ENCODE results near the gene RPLP2.

Gene RPLP2

GRCh38 chr11:855796-856195 lies 46.0 kb downstream of the RPLP2 start:
- Histone ChIP-seq H3K9ac (no peak overlapping the region), H3K4me2 (peak overlapping the region; percentile 65; the same call in 1 of the 2 replicates), H3K4me1 (peaks cover 86% of the 10 kb centered on the region), H3K9me3 (no peaks in the 10 kb centered on the region), H3K27ac (no peak overlapping the region), H4K20me1 (peaks cover 92% of the 10 kb centered on the region), H3K36me3 (no peaks in the 10 kb centered on the region), H3K27me3 (no peaks in the 10 kb centered on the region), H3K4me3 (no peak overlapping the region)
- TF ChIP-seq Cebpa-rat (IDR thresholded peaks at IDR 0.05): no peak

- peaks cover 90% of the 10 kb centered on the region for H4K20me1 ChIP-seq
- H3K36me3 ChIP-seq: no peaks in the 10 kb centered on the region
- peaks cover 85% of the 10 kb centered on the region for H3K4me1 ChIP-seq
- no peak for TF ChIP-seq Cebpa-rat (IDR thresholded peaks at IDR 0.05)
- H3K4me3 ChIP-seq: no peak overlapping the region
- no peak overlapping the region for H3K9ac ChIP-seq
- no peaks in the 10 kb centered on the region for H3K27me3 ChIP-seq
- H3K27ac ChIP-seq: no peak overlapping the region
- H3K9me3 ChIP-seq: no peaks in the 10 kb centered on the region
- H3K4me2 ChIP-seq: peak overlapping the region; percentile 65
Observed at GRCh38 chr11:856397-856796, 46.6 kb downstream of the RPLP2 start.

GRCh38 chr11:858053-858761 lies 48.4 kb downstream of the RPLP2 start:
- Histone ChIP-seq H3K4me2 (no peak overlapping the region), H4K20me1 (peaks cover 90% of the 10 kb centered on the region), H3K27me3 (no peaks in the 10 kb centered on the region), H3K27ac (no peak overlapping the region), H3K4me1 (peaks cover 82% of the 10 kb centered on the region), H3K9me3 (no peaks in the 10 kb centered on the region), H3K36me3 (peaks cover 8% of the 10 kb centered on the region; the same call in 1 of the 2 replicates), H3K9ac (no peak overlapping the region), H3K4me3 (no peak overlapping the region)
- no peak for TF ChIP-seq Cebpa-rat (IDR thresholded peaks at IDR 0.05)

GRCh38 chr11:858762-859339 lies 49.1 kb downstream of the RPLP2 start:
- H4K20me1 ChIP-seq: peaks cover 91% of the 10 kb centered on the region

GRCh38 chr11:859394-860131 lies 49.8 kb downstream of the RPLP2 start:
- peaks cover 73% of the 10 kb centered on the region for H3K4me1 ChIP-seq
- H4K20me1 ChIP-seq: peaks cover 91% of the 10 kb centered on the region
- no peak overlapping the region for H3K9ac ChIP-seq
- peaks cover 22% of the 10 kb centered on the region; the same call in 1 of the 2 replicates for H3K36me3 ChIP-seq
- no peak overlapping the region for H3K4me3 ChIP-seq
- H3K27me3 ChIP-seq: no peaks in the 10 kb centered on the region
- H3K4me2 ChIP-seq: peak overlapping the region; percentile 50
- H3K9me3 ChIP-seq: no peaks in the 10 kb centered on the region
- TF ChIP-seq Cebpa-rat (IDR thresholded peaks at IDR 0.05): no peak
- peak overlapping the region; percentile 10; the same call in 1 of the 2 replicates for H3K27ac ChIP-seq

More at GRCh38 chr11:858762-859339, 49.1 kb downstream of the RPLP2 start:
- no peak overlapping the region for H3K4me3 ChIP-seq
- peak overlapping the region; percentile 50; the same call in 1 of the 2 replicates for H3K4me2 ChIP-seq
- H3K9me3 ChIP-seq: no peaks in the 10 kb centered on the region
- H3K9ac ChIP-seq: no peak overlapping the region
- no peaks in the 10 kb centered on the region for H3K27me3 ChIP-seq
- no peak for TF ChIP-seq Cebpa-rat (IDR thresholded peaks at IDR 0.05)
- peaks cover 15% of the 10 kb centered on the region; the same call in 1 of the 2 replicates for H3K36me3 ChIP-seq
- H3K27ac ChIP-seq: no peak overlapping the region
- H3K4me1 ChIP-seq: peaks cover 80% of the 10 kb centered on the region

- Histone ChIP-seq H3K27ac (peak overlapping the region; percentile 10; the same call in 1 of the 2 replicates), H4K20me1 (peaks cover 84% of the 10 kb centered on the region), H3K36me3 (peaks cover 31% of the 10 kb centered on the region; the same call in 1 of the 2 replicates), H3K27me3 (no peaks in the 10 kb centered on the region), H3K4me3 (no peak overlapping the region), H3K9ac (no peak overlapping the region), H3K4me2 (peak overlapping the region; percentile 19), H3K9me3 (no peaks in the 10 kb centered on the region), H3K4me1 (peaks cover 69% of the 10 kb centered on the region)
- no peak for TF ChIP-seq Cebpa-rat (IDR thresholded peaks at IDR 0.05)
Observed at GRCh38 chr11:860234-861104, 50.7 kb downstream of the RPLP2 start.

GRCh38 chr11:861105-861479 lies 51.3 kb downstream of the RPLP2 start:
- H3K4me1 ChIP-seq: peaks cover 64% of the 10 kb centered on the region
- TF ChIP-seq Cebpa-rat (IDR thresholded peaks at IDR 0.05): no peak

GRCh38 chr11:862081-862661 lies 52.4 kb downstream of the RPLP2 start:
- no peaks in the 10 kb centered on the region for H3K27me3 ChIP-seq
- no peak overlapping the region for H3K9ac ChIP-seq
- peaks cover 47% of the 10 kb centered on the region; the same call in 1 of the 2 replicates for H3K36me3 ChIP-seq
- peaks cover 67% of the 10 kb centered on the region for H4K20me1 ChIP-seq
- H3K4me1 ChIP-seq: peaks cover 53% of the 10 kb centered on the region
- TF ChIP-seq Cebpa-rat (IDR thresholded peaks at IDR 0.05): no peak
- H3K27ac ChIP-seq: no peak overlapping the region
- H3K4me2 ChIP-seq: no peak overlapping the region
- H3K4me3 ChIP-seq: no peak overlapping the region
- H3K9me3 ChIP-seq: no peaks in the 10 kb centered on the region

More at GRCh38 chr11:861105-861479, 51.3 kb downstream of the RPLP2 start:
- Histone ChIP-seq H3K4me3 (no peak overlapping the region), H4K20me1 (peaks cover 77% of the 10 kb centered on the region), H3K4me2 (0 out of 2 replicates have a peak overlapping the region, but pooled peaks have one; percentile 19), H3K36me3 (peaks cover 37% of the 10 kb centered on the region; the same call in 1 of the 2 replicates), H3K9ac (no peak overlapping the region), H3K27me3 (no peaks in the 10 kb centered on the region), H3K9me3 (no peaks in the 10 kb centered on the region), H3K27ac (no peak overlapping the region)

All from BLaER1 (cell line).